ENCODE results near the gene BRICD5. TPM values are rescaled to one million over a fixed set of nuclear protein-coding genes. Genes with fewer than 3 reads are reported as not detected.
A peak's percentile ranks its signal among the peaks of the same experiment; 100 is the strongest.
"Not testable (repeated sequence)": the region's sequence is repeated elsewhere in the genome, so short reads cannot be mapped to it uniquely, and the experiment has no call there.

BRICD5 gene
- polyA plus RNA-seq (2012; ENCODE audit: low read depth, missing spikeins): 3.2 TPM

DNA sequence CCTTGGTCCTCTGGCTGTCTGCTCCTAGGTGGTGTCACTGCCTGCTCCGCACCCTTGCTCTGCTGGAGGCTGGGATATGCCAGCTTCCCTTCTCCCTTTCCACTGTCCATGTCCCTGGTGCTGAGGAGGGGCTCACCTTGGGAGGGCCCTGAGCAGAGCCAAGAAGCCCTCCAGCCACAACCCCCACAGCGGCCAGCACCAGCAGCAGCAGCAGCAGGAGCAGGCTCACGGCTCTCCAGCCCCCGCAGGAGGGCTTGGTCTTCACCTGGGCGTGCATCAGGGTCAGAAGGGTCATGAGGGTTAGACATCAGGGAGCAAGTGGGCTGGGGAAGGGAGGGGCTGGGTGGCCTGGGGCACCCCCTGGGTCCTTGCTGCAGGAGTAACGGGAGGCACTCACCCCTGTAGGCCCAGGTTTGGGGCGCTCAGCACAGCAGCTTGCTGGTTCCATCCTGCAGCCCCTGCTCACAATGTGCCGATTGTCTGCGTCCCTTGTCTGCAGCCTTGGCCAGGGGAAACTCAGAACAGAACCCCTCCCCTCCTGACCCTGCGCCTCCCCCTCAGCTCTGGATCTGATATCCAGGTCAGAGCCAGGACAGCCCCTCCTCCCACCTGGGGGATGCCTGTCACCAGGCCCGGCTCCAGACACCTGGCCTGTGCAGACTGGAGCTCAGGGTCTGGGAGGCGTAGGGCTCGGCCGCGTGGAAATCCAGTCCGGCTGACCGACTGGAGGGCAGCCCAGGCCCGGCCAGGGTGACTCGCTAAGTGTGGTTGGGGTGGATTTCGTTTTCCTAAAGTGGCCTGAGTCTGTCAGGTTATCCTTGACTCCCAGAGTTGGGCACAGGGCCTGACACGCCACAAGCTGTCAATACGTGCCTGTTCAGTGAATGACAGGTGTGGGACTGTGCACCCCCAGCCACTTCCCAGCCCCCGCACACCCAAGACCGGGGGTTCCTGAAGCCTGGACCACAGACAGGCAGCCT lies at the start of gene BRICD5:
Gene BRICD5 (minus strand): TSS at position 478 of the 980 bp plus-strand sequence. CDS start 30 bp downstream, at position 448.
- FAIRE-seq: no peak
- no peak for DNase-seq (ENCODE audit: insufficient read length, low spot score)
- TF ChIP-seq SPI1 (IDR thresholded peaks at IDR 0.05; ENCODE audit: low read depth, low read length) (no peak), POLR2AphosphoS5 (IDR thresholded peaks at IDR 0.05; ENCODE audit: low read depth, low read length) (peak; percentile 11; the same call in 1 of the 2 replicates)

DNA sequence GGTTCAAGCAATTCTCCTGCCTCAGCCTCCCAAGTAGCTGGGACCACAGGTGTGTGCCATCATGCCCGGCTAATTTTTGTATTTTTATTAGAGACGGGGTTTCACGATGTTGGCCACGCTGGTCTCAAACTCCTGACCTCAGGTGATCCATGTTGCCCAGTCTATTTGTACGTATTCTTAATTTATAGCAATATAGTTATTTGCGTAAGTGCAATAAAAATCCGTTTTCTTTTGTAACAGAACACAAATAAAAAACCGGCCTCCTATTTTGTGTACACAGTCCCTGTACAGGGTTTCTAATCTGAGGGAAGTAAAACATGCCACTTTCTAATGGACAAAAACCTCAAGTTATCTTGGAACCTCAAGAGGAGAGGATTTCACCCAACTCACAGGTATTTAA lies 49.6 kb upstream of the BRICD5 start:
- no peak for TF ChIP-seq SPI1 (IDR thresholded peaks at IDR 0.05; ENCODE audit: low read depth, low read length)
- TF ChIP-seq POU2F2 (IDR thresholded peaks at IDR 0.05; ENCODE audit: low read depth, low read length): no peak
- TF ChIP-seq TAF1 (IDR thresholded peaks at IDR 0.05; ENCODE audit: low read depth, low read length): no peak
- TF ChIP-seq PAX5 (IDR thresholded peaks at IDR 0.05; ENCODE audit: insufficient read depth, low read length, severe bottlenecking): no peak
- TF ChIP-seq POLR2A (IDR thresholded peaks at IDR 0.05; ENCODE audit: low read depth, low read length): no peak
- no peak for TF ChIP-seq POLR2AphosphoS5 (IDR thresholded peaks at IDR 0.05; ENCODE audit: low read depth, low read length)
- FAIRE-seq (no peak), DNase-seq (ENCODE audit: insufficient read length, low spot score) (no peak)

DNA sequence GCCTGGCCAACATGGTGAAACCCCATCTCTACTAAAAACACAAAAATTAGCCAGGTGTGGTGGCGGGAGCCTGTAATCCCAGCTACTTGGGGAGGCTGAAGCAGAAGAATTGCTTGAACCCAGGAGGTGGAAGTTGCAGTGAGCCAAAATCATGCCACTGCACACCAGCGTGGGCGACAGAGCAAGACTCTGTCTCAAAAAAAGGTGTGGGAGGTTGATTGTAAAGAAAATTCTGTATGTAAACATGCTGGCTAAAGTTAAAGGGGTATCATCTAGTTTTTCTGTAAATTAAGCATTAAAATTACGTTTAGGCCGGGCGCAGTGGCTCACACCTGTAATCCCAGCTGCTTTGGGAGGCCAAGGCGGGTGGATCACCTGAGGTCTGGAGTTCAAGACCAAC lies 47.9 kb upstream of the BRICD5 start:
- DNase-seq (ENCODE audit: insufficient read length, low spot score); FAIRE-seq: not testable (repeated sequence)

DNA sequence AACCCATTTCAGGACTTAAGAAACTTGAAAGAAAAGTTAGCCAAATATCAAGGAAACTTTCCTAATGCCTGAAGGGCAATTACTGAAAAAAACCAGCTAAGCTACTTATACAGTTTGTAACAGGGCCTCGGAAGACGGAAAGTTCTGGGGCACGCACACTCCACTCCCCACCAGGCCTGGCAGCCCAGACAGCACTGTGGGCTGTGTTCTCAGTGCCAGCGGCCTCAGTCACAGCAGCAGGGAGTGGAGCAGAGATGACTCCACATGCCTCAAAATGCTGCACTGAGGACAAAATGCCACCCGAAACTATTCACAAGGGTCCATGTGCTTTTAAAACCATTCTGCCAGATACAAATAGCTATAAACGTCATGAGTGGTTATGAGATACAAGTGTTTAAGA lies 47.1 kb upstream of the BRICD5 start:
- no peak for DNase-seq (ENCODE audit: insufficient read length, low spot score)
- TF ChIP-seq SPI1 (IDR thresholded peaks at IDR 0.05; ENCODE audit: low read depth, low read length): no peak
- no peak for TF ChIP-seq POLR2AphosphoS5 (IDR thresholded peaks at IDR 0.05; ENCODE audit: low read depth, low read length)
- no peak for TF ChIP-seq POU2F2 (IDR thresholded peaks at IDR 0.05; ENCODE audit: low read depth, low read length)
- TF ChIP-seq TAF1 (IDR thresholded peaks at IDR 0.05; ENCODE audit: low read depth, low read length): no peak
- TF ChIP-seq POLR2A (IDR thresholded peaks at IDR 0.05; ENCODE audit: low read depth, low read length): no peak
- FAIRE-seq: no peak

DNA sequence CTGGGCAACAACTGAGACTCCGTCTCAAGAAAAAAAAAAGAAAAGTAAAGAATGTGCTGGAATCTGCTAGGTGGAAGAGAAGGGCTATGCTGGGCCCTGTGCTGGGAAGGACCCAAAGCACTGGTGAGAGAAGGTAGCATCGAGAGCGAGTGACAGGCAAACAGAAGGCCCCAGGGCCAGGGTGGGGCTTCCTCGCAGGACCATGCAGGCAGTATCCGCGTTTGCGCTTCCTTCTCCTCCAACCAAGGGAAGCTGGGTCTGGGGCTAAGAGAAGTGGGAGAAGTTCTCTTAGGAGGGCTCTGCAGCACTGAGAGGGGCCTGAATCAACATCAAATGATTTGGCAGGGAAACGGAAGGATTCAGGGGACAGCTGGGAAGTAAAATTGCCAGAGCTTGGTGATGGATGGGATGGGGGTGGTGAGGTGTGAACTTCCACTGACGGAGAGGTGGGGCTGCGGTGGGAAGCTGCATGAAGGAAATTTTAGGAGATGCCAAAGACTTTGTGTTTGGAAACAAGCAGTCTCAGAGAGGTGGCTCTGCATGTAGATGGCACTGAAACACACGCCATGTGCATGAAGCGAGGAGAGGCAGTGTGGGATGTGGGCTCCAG lies 46.0 kb upstream of the BRICD5 start:
- TF ChIP-seq POLR2AphosphoS5 (IDR thresholded peaks at IDR 0.05; ENCODE audit: low read depth, low read length): peak; percentile 7; the same call in 1 of the 2 replicates
- TF ChIP-seq POU2F2 (IDR thresholded peaks at IDR 0.05; ENCODE audit: low read depth, low read length): no peak
- no peak for TF ChIP-seq SPI1 (IDR thresholded peaks at IDR 0.05; ENCODE audit: low read depth, low read length)
- no peak for TF ChIP-seq POLR2A (IDR thresholded peaks at IDR 0.05; ENCODE audit: low read depth, low read length)
- DNase-seq (ENCODE audit: insufficient read length, low spot score) (no peak), FAIRE-seq (no peak)

DNA sequence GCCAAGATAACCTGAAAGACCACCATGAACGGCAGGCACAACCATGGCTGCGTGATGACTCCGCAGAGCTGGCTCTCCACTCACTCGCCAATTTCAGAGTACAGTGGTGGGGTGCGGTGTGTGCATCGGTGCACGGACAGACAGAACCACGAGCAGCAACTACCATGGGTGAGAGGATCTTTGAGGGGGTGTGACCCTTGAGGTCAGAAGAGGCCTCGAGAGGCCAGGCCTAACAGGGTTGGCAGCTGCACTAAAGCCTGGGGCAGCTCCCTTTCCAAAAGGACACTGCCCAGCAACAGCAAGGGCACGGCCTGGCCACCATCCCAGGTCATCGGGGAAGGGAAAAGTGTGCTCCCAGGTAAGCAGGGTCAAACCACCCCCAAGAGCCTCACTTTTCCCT lies 42.6 kb upstream of the BRICD5 start:
- FAIRE-seq: no peak
- DNase-seq (ENCODE audit: insufficient read length, low spot score): no peak
- no peak for TF ChIP-seq PAX5 (IDR thresholded peaks at IDR 0.05; ENCODE audit: insufficient read depth, low read length, severe bottlenecking)
- TF ChIP-seq POLR2A (IDR thresholded peaks at IDR 0.05; ENCODE audit: low read depth, low read length): no peak

DNA sequence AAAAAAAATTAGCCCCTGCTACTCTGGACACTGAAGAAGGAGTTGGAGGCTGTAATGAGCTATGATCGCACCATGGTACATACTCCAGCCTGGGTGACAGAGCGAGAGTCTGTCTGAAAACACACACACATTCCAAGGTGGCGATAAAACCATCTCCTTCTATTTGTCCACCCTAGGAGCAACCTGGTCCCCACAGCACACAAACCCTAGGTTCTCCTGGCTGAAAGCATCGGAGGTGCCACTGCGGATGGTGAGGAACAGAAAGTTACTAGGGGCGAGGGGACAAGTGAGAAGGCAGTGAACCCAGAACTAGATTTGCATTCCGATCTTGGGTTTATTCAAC lies 42.1 kb upstream of the BRICD5 start:
- DNase-seq (ENCODE audit: insufficient read length, low spot score) (no peak), FAIRE-seq (peak; percentile 72)
- TF ChIP-seq POLR2AphosphoS5 (IDR thresholded peaks at IDR 0.05; ENCODE audit: low read depth, low read length): peak; percentile 3; the same call in 1 of the 2 replicates
- peak; percentile 47; the same call in 1 of the 2 replicates for TF ChIP-seq SPI1 (IDR thresholded peaks at IDR 0.05; ENCODE audit: low read depth, low read length)
- no peak for TF ChIP-seq POLR2A (IDR thresholded peaks at IDR 0.05; ENCODE audit: low read depth, low read length)
- no peak for TF ChIP-seq PAX5 (IDR thresholded peaks at IDR 0.05; ENCODE audit: insufficient read depth, low read length, severe bottlenecking)
- TF ChIP-seq TAF1 (IDR thresholded peaks at IDR 0.05; ENCODE audit: low read depth, low read length): no peak

DNA sequence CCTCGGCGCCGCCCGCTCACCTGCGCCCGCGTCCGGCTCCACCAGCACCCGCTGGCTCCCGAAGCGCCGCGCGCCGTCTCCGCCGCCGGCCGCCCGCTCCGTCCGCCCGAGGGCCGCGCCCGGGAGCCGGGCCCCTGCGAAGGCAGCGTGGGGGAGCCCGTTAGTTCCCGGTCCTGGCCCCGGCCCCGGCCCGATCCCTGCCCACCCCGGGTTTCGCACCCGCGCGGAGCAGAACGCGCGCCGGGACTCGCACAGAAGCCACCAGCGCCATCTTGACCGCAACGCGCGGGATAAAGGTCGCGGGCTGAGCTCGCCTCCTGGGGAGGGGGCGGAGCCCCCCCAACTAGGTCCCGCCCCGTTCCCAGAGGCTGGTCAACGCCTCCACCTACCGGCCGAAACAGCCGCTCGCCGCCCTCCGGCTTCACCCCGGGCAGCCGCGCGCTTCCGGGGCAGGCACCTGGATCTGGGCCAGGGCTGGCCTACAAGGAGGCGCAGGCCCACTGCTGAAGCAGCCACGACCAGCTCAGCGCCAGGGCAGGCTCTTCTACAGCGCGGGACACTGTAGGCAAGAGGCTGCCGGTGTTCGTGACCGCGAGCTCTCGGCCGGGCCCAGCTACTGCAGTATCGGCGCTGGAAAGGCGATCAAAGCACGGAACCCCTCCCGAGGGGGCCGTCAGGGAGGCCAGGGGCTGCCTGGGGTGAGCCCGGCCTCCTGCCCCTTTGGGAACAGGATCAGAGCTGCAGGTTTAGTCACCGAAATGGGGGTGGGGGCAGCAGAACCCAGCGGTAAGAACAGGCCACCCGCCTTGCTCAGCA lies 40.8 kb upstream of the BRICD5 start, which contains the start of gene ECI1:
Gene ECI1 (minus strand): TSS at position 292 of the 816 bp plus-strand sequence. CDS start 21 bp downstream, at position 271.
- DNase-seq (ENCODE audit: insufficient read length, low spot score): peak; percentile 99
- FAIRE-seq: peak; percentile 98

DNA sequence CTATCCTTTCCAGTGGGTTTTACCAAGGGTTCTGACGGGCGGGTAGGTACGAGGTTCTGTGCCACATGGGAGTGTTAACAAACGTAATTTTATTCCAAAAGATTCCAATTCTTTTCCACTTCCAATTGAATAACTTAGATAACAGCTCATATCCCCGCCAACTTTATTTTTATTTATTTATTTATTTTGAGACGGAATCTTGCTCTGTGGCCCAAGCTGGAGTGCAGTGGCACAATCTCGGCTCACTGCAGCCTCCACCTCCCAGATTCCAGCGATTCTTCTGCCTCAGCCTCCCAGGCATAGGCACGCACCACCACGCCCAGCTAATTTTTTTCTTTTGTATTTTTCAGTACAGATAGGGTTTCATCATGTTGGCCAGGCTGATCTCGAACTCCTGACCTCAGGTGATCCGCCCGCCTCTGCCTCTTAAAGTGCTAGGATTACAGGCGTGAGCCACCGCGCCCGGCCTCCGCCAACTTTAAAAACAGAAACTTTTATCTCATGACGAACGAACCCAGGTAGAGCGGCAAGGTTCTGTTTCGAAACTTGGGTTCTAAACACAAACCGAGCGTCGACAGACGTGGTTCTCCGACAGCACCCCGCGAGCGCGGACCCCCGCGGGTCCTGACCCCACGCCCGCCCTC lies 40.1 kb upstream of the BRICD5 start:
- no peak for DNase-seq (ENCODE audit: insufficient read length, low spot score)
- FAIRE-seq: no peak
- no peak for TF ChIP-seq TAF1 (IDR thresholded peaks at IDR 0.05; ENCODE audit: low read depth, low read length)
- no peak for TF ChIP-seq PAX5 (IDR thresholded peaks at IDR 0.05; ENCODE audit: insufficient read depth, low read length, severe bottlenecking)
- no peak for TF ChIP-seq POLR2AphosphoS5 (IDR thresholded peaks at IDR 0.05; ENCODE audit: low read depth, low read length)

More for the DNA sequence above, 40.8 kb upstream of the BRICD5 start, which contains the start of gene ECI1:
- TF ChIP-seq POU2F2 (IDR thresholded peaks at IDR 0.05; ENCODE audit: low read depth, low read length) (no peak), SPI1 (IDR thresholded peaks at IDR 0.05; ENCODE audit: low read depth, low read length) (no peak), POLR2AphosphoS5 (IDR thresholded peaks at IDR 0.05; ENCODE audit: low read depth, low read length) (peak; percentile 89), POLR2A (IDR thresholded peaks at IDR 0.05; ENCODE audit: low read depth, low read length) (peak; percentile 51; the same call in 1 of the 2 replicates), TAF1 (IDR thresholded peaks at IDR 0.05; ENCODE audit: low read depth, low read length) (peak; percentile 87)

All from GM12891 (cell line).